Choroid plexus epithelial cell (primary cell): ENCODE results near the gene SPARCL1.

Source experiments
- DNase-seq: peaks from one replicate; pipeline ENCODE4 v3.0.0-alpha.2; 2010; ENCODE audit warnings: low read depth
- H3K4me3 ChIP-seq: 2 replicates; pipeline ENCODE4 v1.5.1; 2011; ENCODE audit warnings: low read depth, mild to moderate bottlenecking, control low read depth, low read length, moderate library complexity
- TF ChIP-seq, protein P1 (sequence below): conservative IDR thresholded peaks from 2 replicates; pipeline ENCODE4 v1.5.1; 2011; ENCODE audit warnings: low read depth, mild to moderate bottlenecking, control low read depth, inconsistent platforms, low read length, moderate library complexity

The SPARCL1 gene

DNA sequence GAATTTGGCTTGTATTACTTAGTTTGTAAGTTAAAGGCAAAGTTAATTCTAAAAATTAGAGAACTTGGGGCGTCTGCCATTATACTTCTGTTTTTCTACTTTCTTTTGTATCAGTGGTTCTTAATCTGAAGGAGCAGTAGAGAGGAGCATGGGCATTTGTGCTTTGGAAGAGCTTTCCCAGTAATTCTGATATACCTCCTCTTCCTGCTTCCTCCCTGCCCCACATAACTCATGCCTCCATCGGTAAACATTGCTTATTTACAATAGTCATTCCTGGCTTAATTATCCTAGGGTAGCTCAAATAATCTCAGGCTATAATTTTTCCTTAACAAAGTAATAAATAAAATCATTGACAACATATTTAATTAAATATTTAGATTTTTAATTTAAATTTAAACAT is 37.1 kb upstream of the SPARCL1 start:
- TF ChIP-seq, protein P1, sequence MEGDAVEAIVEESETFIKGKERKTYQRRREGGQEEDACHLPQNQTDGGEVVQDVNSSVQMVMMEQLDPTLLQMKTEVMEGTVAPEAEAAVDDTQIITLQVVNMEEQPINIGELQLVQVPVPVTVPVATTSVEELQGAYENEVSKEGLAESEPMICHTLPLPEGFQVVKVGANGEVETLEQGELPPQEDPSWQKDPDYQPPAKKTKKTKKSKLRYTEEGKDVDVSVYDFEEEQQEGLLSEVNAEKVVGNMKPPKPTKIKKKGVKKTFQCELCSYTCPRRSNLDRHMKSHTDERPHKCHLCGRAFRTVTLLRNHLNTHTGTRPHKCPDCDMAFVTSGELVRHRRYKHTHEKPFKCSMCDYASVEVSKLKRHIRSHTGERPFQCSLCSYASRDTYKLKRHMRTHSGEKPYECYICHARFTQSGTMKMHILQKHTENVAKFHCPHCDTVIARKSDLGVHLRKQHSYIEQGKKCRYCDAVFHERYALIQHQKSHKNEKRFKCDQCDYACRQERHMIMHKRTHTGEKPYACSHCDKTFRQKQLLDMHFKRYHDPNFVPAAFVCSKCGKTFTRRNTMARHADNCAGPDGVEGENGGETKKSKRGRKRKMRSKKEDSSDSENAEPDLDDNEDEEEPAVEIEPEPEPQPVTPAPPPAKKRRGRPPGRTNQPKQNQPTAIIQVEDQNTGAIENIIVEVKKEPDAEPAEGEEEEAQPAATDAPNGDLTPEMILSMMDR = no peak
- no peak for DNase-seq
- no peak overlapping the region for H3K4me3 ChIP-seq

DNA sequence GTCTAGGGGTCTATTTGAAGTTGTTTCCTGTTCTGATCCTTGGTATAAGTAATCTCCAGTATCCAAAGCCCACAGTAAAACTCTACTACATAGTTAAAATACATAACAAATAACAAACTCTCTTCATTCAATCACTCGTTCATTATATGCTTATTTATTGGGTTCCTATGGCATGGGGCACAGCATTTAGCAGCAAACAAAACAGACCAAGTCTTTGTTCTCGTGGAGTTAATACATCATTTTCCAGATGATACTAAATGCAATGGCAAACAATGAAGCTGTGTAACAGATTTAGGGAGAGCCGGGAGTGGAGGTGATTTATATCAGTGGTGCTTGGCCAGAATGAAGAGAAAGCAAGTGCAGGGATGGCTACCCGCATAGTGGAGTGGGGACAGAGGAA is 36.6 kb upstream of the SPARCL1 start:
- DNase-seq = no peak
- no peak overlapping the region for H3K4me3 ChIP-seq
- TF ChIP-seq, protein P1 = no peak

- H3K4me3 ChIP-seq = no peak overlapping the region
- TF ChIP-seq, protein P1 = no peak
- DNase-seq = no peak
Observed at GRCh38 chr4:87560802-87561201, 31.6 kb upstream of the SPARCL1 start.

GRCh38 chr4:87559090-87559837 is 30.1 kb upstream of the SPARCL1 start:
- H3K4me3 ChIP-seq = no peak overlapping the region
- no peak for DNase-seq
- TF ChIP-seq, protein P1 = no peak

- DNase-seq = no peak
- TF ChIP-seq, protein P1 = no peak
Observed at GRCh38 chr4:87557348-87557747, 28.2 kb upstream of the SPARCL1 start.

DNA sequence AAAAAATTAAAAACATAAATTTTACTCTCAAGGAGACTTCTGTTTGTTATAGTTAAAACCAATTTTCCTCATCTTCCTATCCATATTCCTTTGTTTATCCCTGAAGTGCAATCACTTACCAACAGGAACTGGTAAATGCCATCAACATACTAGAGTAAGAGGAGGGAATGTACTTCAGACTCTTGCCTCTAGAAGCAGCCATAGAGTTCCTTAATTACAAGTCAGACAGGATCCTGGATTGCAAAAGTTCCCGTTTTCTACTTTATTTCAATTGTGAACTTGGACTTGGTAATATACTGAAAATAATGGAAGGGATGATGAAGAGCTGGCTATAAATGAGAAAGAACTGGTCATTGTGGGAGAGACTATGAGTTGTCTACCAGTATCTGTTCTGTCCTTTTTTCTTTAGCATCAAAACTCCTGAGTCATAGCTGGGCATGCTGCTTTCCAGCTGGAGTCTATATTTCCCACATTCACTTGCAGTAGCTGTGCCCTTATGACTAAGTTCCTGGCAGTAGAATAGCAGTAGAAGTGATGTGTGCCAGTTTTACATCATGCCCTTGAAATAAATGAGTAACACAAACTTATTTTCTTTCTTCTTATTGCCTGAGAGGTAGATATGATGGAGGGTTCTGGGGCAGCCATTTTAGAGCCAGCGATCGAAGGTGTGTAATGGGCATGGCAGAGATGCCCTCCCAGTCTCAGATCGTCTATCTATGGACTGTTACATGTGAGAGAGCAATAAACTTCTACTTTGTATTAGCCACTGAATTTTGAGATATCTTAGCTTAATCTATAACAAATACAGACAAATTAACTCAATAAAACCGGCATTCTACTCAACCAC is 26.8 kb upstream of the SPARCL1 start:
- peak; percentile 48 for DNase-seq
- H3K4me3 ChIP-seq = no peak overlapping the region
- TF ChIP-seq, protein P1 = no peak

More at GRCh38 chr4:87557348-87557747, 28.2 kb upstream of the SPARCL1 start:
- no peak overlapping the region for H3K4me3 ChIP-seq

- TF ChIP-seq, protein P1 = no peak
- no peak for DNase-seq
- H3K4me3 ChIP-seq = no peak overlapping the region
Observed at GRCh38 chr4:87553182-87553581, 24.0 kb upstream of the SPARCL1 start.
